ENCODE measurements around the gene TAF6. TPM values are rescaled to one million over a fixed set of nuclear protein-coding genes. Genes with fewer than 3 reads are reported as not detected.

Gene TAF6
- total RNA-seq, 5 donors from 2014 or later (not counting 1 experiment from before 2014, with no cell fraction given), result 44.1 to 73.5 (median 61.3) TPM

GRCh38 chr7:100095289-100095688 is 23.9 kb downstream of the TAF6 start:
- Mint-ChIP-seq H3K4me1 (peaks cover 39 to 47% (median 43%) of the 10 kb centered on the region in 3 donors), H3K9me3 (no peaks in the 10 kb centered on the region), H3K36me3 (peaks cover 77% of the 10 kb centered on the region), H3K27ac (peak overlapping the region in 1 of 2 donors; percentile 39), H3K4me3 (no peak overlapping the region), H3K27me3 (no peaks in the 10 kb centered on the region)
- H3K4me1 ChIP-seq (ENCODE audit: control insufficient read depth in 1 of 2, extremely low read depth in 1 of 2, insufficient read depth in 2 of 2, low read length in 2 of 2), result peaks cover 9 to 21% of the 10 kb centered on the region in 2 experiments
- DNase-seq (no peak), ATAC-seq (replicated peaks in 1 of 4) (no peak)
- no peaks in the 10 kb centered on the region for H3K27me3 ChIP-seq (replicated peaks in 1 of 2; ENCODE audit: control insufficient read depth in 2 of 2, extremely low read depth in 1 of 2, insufficient read depth in 2 of 2, low read length in 1 of 2)
- POLR2A ChIA-PET, result no interaction called here
- CTCF ChIA-PET, result no interaction called here
- 100% methylated on average over 2 of the region's 9 CpGs for WGBS (ENCODE audit: insufficient coverage)
- H3K9me3 ChIP-seq, result no peaks in the 10 kb centered on the region
- H3K4me3 ChIP-seq (ENCODE audit: control insufficient read depth in 1 of 2, extremely low read depth in 1 of 2, low read length in 1 of 2), result no peak overlapping the region
- no peak overlapping the region for H3K27ac ChIP-seq (ENCODE audit: low read length)
- peaks cover 45 to 91% of the 10 kb centered on the region in 2 donors for H3K36me3 ChIP-seq (ENCODE audit: control insufficient read depth in 2 of 2, extremely low read depth in 1 of 2, insufficient read depth in 1 of 2, low read length in 1 of 2)

GRCh38 chr7:100093925-100094486 is 25.2 kb downstream of the TAF6 start:
- POLR2A ChIA-PET, result no interaction called here

GRCh38 chr7:100093498-100093897 is 25.7 kb downstream of the TAF6 start:
- Histone ChIP-seq H3K27me3 (replicated peaks in 1 of 2; ENCODE audit: control insufficient read depth in 2 of 2, extremely low read depth in 1 of 2, insufficient read depth in 2 of 2, low read length in 1 of 2) (no peaks in the 10 kb centered on the region), H3K27ac (ENCODE audit: low read length) (no peak overlapping the region), H3K9me3 (no peaks in the 10 kb centered on the region), H3K4me3 (ENCODE audit: control insufficient read depth in 1 of 2, extremely low read depth in 1 of 2, low read length in 1 of 2) (no peak overlapping the region), H3K4me1 (ENCODE audit: control insufficient read depth in 1 of 2, extremely low read depth in 1 of 2, insufficient read depth in 2 of 2, low read length in 2 of 2) (peaks cover 3 to 13% of the 10 kb centered on the region in 2 experiments), H3K36me3 (ENCODE audit: control insufficient read depth in 2 of 2, extremely low read depth in 1 of 2, insufficient read depth in 1 of 2, low read length in 1 of 2) (peaks cover 44 to 82% of the 10 kb centered on the region in 2 donors)
- no peak overlapping the region for H3K4me3 Mint-ChIP-seq
- ChIA-PET POLR2A (no interaction called here), CTCF (no interaction called here)
- peak overlapping the region in 1 of 2 donors; percentile 6 for H3K27ac Mint-ChIP-seq
- peaks cover 34 to 38% (median 35%) of the 10 kb centered on the region in 3 donors for H3K4me1 Mint-ChIP-seq
- ATAC-seq (replicated peaks in 1 of 4) (no peak), DNase-seq (no peak)
- 85% methylated on average over 11 of the region's 13 CpGs for WGBS (ENCODE audit: insufficient coverage)
- peaks cover 65% of the 10 kb centered on the region for H3K36me3 Mint-ChIP-seq
- no peaks in the 10 kb centered on the region for H3K27me3 Mint-ChIP-seq
- no peaks in the 10 kb centered on the region for H3K9me3 Mint-ChIP-seq

More at GRCh38 chr7:100093925-100094486, 25.2 kb downstream of the TAF6 start:
- no peak for ATAC-seq (replicated peaks in 1 of 4)
- peaks cover 45 to 87% of the 10 kb centered on the region in 2 donors for H3K36me3 ChIP-seq (ENCODE audit: control insufficient read depth in 2 of 2, extremely low read depth in 1 of 2, insufficient read depth in 1 of 2, low read length in 1 of 2)
- CTCF ChIA-PET, result interaction anchor here in 1 of 2 donors (0.8 kb wide), 1 partner anchor 12 kb away, joined by 3 read pairs; no protein-coding TSS in a partner anchor
- Mint-ChIP-seq H3K36me3 (peaks cover 70% of the 10 kb centered on the region), H3K4me1 (peaks cover 39 to 42% (median 40%) of the 10 kb centered on the region in 3 donors), H3K9me3 (no peaks in the 10 kb centered on the region), H3K4me3 (no peak overlapping the region), H3K27me3 (no peaks in the 10 kb centered on the region), H3K27ac (peak overlapping the region in 1 of 2 donors; percentile 6)
- peaks cover 4 to 16% of the 10 kb centered on the region in 2 experiments for H3K4me1 ChIP-seq (ENCODE audit: control insufficient read depth in 1 of 2, extremely low read depth in 1 of 2, insufficient read depth in 2 of 2, low read length in 2 of 2)
- no peak for DNase-seq
- H3K27ac ChIP-seq (ENCODE audit: low read length), result no peak overlapping the region
- no peaks in the 10 kb centered on the region for H3K9me3 ChIP-seq
- no peaks in the 10 kb centered on the region for H3K27me3 ChIP-seq (replicated peaks in 1 of 2; ENCODE audit: control insufficient read depth in 2 of 2, extremely low read depth in 1 of 2, insufficient read depth in 2 of 2, low read length in 1 of 2)
- WGBS (ENCODE audit: insufficient coverage), result 95% methylated on average over 15 of the region's 16 CpGs
- no peak overlapping the region for H3K4me3 ChIP-seq (ENCODE audit: control insufficient read depth in 1 of 2, extremely low read depth in 1 of 2, low read length in 1 of 2)

GRCh38 chr7:100093054-100093453 is 26.1 kb downstream of the TAF6 start:
- Histone ChIP-seq H3K27ac (ENCODE audit: low read length) (no peak overlapping the region), H3K4me3 (ENCODE audit: control insufficient read depth in 1 of 2, extremely low read depth in 1 of 2, low read length in 1 of 2) (no peak overlapping the region), H3K27me3 (replicated peaks in 1 of 2; ENCODE audit: control insufficient read depth in 2 of 2, extremely low read depth in 1 of 2, insufficient read depth in 2 of 2, low read length in 1 of 2) (no peaks in the 10 kb centered on the region), H3K36me3 (ENCODE audit: control insufficient read depth in 2 of 2, extremely low read depth in 1 of 2, insufficient read depth in 1 of 2, low read length in 1 of 2) (peaks cover 40 to 77% of the 10 kb centered on the region in 2 donors), H3K4me1 (ENCODE audit: control insufficient read depth in 1 of 2, extremely low read depth in 1 of 2, insufficient read depth in 2 of 2, low read length in 2 of 2) (peaks cover 5 to 13% of the 10 kb centered on the region in 2 experiments), H3K9me3 (no peaks in the 10 kb centered on the region)
- Mint-ChIP-seq H3K9me3 (no peaks in the 10 kb centered on the region), H3K4me3 (no peak overlapping the region), H3K27me3 (no peaks in the 10 kb centered on the region), H3K27ac (no peak overlapping the region), H3K36me3 (peaks cover 60% of the 10 kb centered on the region), H3K4me1 (peaks cover 30 to 39% (median 35%) of the 10 kb centered on the region in 3 donors)
- 60% methylated on average over 1 of the region's 8 CpGs for WGBS (ENCODE audit: insufficient coverage)
- POLR2A ChIA-PET, result no interaction called here
- CTCF ChIA-PET, result interaction anchor here in 1 of 2 donors (1.3 kb wide), 1 partner anchor 10 kb away, joined by 4 read pairs; no protein-coding TSS in a partner anchor
- ATAC-seq (replicated peaks in 1 of 4) (no peak), DNase-seq (no peak)

- Histone ChIP-seq H3K9me3 (no peaks in the 10 kb centered on the region), H3K4me1 (ENCODE audit: control insufficient read depth in 1 of 2, extremely low read depth in 1 of 2, insufficient read depth in 2 of 2, low read length in 2 of 2) (peaks cover 5 to 18% of the 10 kb centered on the region in 2 experiments), H3K36me3 (ENCODE audit: control insufficient read depth in 2 of 2, extremely low read depth in 1 of 2, insufficient read depth in 1 of 2, low read length in 1 of 2) (peaks cover 29 to 63% of the 10 kb centered on the region in 2 donors), H3K27me3 (replicated peaks in 1 of 2; ENCODE audit: control insufficient read depth in 2 of 2, extremely low read depth in 1 of 2, insufficient read depth in 2 of 2, low read length in 1 of 2) (no peaks in the 10 kb centered on the region), H3K27ac (ENCODE audit: low read length) (no peak overlapping the region), H3K4me3 (ENCODE audit: control insufficient read depth in 1 of 2, extremely low read depth in 1 of 2, low read length in 1 of 2) (no peak overlapping the region)
- Mint-ChIP-seq H3K4me3 (no peak overlapping the region), H3K36me3 (peaks cover 49% of the 10 kb centered on the region), H3K4me1 (peaks cover 21 to 33% (median 32%) of the 10 kb centered on the region in 3 donors), H3K9me3 (no peaks in the 10 kb centered on the region), H3K27ac (peak overlapping the region; percentile 8 to 14), H3K27me3 (no peaks in the 10 kb centered on the region)
- ATAC-seq (replicated peaks in 1 of 4), result no peak
- ChIA-PET POLR2A (no interaction called here), CTCF (interaction anchor here (1.0 to 1.3 kb wide), 2 partner anchors 9 kb away, joined by 3 to 4 read pairs; no protein-coding TSS in a partner anchor)
- DNase-seq, result no peak
- WGBS (ENCODE audit: insufficient coverage), result 88% methylated on average over 13 of the region's 19 CpGs
Measured at GRCh38 chr7:100091411-100092181, 27.6 kb downstream of the TAF6 start.

- peak overlapping the region; percentile 8 to 14 for H3K27ac Mint-ChIP-seq
- WGBS (ENCODE audit: insufficient coverage), result 85% methylated on average over 9 of the region's 14 CpGs
- H3K36me3 Mint-ChIP-seq, result peaks cover 46% of the 10 kb centered on the region
- H3K9me3 Mint-ChIP-seq, result no peaks in the 10 kb centered on the region
- DNase-seq, result no peak
- POLR2A ChIA-PET, result interaction anchor here in 1 of 2 donors (0.6 kb wide), 1 partner anchor 20 kb away, joined by 3 read pairs; no protein-coding TSS in a partner anchor
- peaks cover 20 to 32% (median 31%) of the 10 kb centered on the region in 3 donors for H3K4me1 Mint-ChIP-seq
- H3K27ac ChIP-seq (ENCODE audit: low read length), result no peak overlapping the region
- peaks cover 5 to 18% of the 10 kb centered on the region in 2 experiments for H3K4me1 ChIP-seq (ENCODE audit: control insufficient read depth in 1 of 2, extremely low read depth in 1 of 2, insufficient read depth in 2 of 2, low read length in 2 of 2)
- H3K9me3 ChIP-seq, result no peaks in the 10 kb centered on the region
- no peak for ATAC-seq (replicated peaks in 1 of 4)
- CTCF ChIA-PET, result interaction anchor here (0.5 to 0.7 kb wide), 2 partner anchors 8 to 39 kb away, joined by 4 to 6 read pairs; no protein-coding TSS in a partner anchor
- H3K4me3 ChIP-seq (ENCODE audit: control insufficient read depth in 1 of 2, extremely low read depth in 1 of 2, low read length in 1 of 2), result no peak overlapping the region
- no peaks in the 10 kb centered on the region for H3K27me3 ChIP-seq (replicated peaks in 1 of 2; ENCODE audit: control insufficient read depth in 2 of 2, extremely low read depth in 1 of 2, insufficient read depth in 2 of 2, low read length in 1 of 2)
- peak overlapping the region; percentile 21 to 91 (median 58) for H3K4me3 Mint-ChIP-seq
- H3K36me3 ChIP-seq (ENCODE audit: control insufficient read depth in 2 of 2, extremely low read depth in 1 of 2, insufficient read depth in 1 of 2, low read length in 1 of 2), result peaks cover 29 to 56% of the 10 kb centered on the region in 2 donors
- H3K27me3 Mint-ChIP-seq, result no peaks in the 10 kb centered on the region
Measured at GRCh38 chr7:100090527-100091410, 28.4 kb downstream of the TAF6 start.

All from T-cell (primary cell).